Measurements from ENCODE around the gene LDLRAD3.
A peak's percentile ranks its signal among the peaks of the same experiment; 100 is the strongest.

Gene LDLRAD3

GRCh38 chr11:36107547-36107946 lies 163.7 kb downstream of the LDLRAD3 start:
- no peak for DNase-seq

- DNase-seq, result no peak
Measured at GRCh38 chr11:36108881-36109589, 165.2 kb downstream of the LDLRAD3 start.

- no peak for DNase-seq
Measured at GRCh38 chr11:36109590-36109849, 165.7 kb downstream of the LDLRAD3 start.

- no peak for DNase-seq
Measured at GRCh38 chr11:36109850-36110606, 166.2 kb downstream of the LDLRAD3 start.

GRCh38 chr11:36110668-36111410 lies 167.0 kb downstream of the LDLRAD3 start:
- no peak for DNase-seq

GRCh38 chr11:36114095-36114494 lies 170.2 kb downstream of the LDLRAD3 start:
- DNase-seq, result no peak

GRCh38 chr11:36115378-36115801 lies 171.5 kb downstream of the LDLRAD3 start:
- no peak for DNase-seq

- no peak for DNase-seq
Measured at GRCh38 chr11:36116161-36116560, 172.3 kb downstream of the LDLRAD3 start.

- DNase-seq, result no peak
Measured at GRCh38 chr11:36118084-36118483, 174.2 kb downstream of the LDLRAD3 start.

GRCh38 chr11:36119300-36119699 lies 175.4 kb downstream of the LDLRAD3 start:
- no peak for DNase-seq

- no peak for DNase-seq
Measured at GRCh38 chr11:36121054-36121453, 177.2 kb downstream of the LDLRAD3 start.

GRCh38 chr11:36122671-36123070 lies 178.8 kb downstream of the LDLRAD3 start:
- DNase-seq, result no peak

GRCh38 chr11:36123336-36124101 lies 179.7 kb downstream of the LDLRAD3 start:
- no peak for DNase-seq

GRCh38 chr11:36126678-36127077 lies 182.8 kb downstream of the LDLRAD3 start:
- DNase-seq, result no peak

- DNase-seq, result no peak
Measured at GRCh38 chr11:36127550-36127949, 183.7 kb downstream of the LDLRAD3 start.

- no peak for DNase-seq
Measured at GRCh38 chr11:36129955-36130354, 186.1 kb downstream of the LDLRAD3 start.

- peak; percentile 25 for DNase-seq
Measured at GRCh38 chr11:36130401-36130800, 186.5 kb downstream of the LDLRAD3 start.

- peak; percentile 51 for DNase-seq
Measured at GRCh38 chr11:36131721-36132397, 188.0 kb downstream of the LDLRAD3 start.

GRCh38 chr11:36132940-36133339 lies 189.1 kb downstream of the LDLRAD3 start:
- DNase-seq, result no peak

- DNase-seq, result peak; percentile 22
Measured at GRCh38 chr11:36135076-36135475, 191.2 kb downstream of the LDLRAD3 start.

GRCh38 chr11:36139767-36140166 lies 195.9 kb downstream of the LDLRAD3 start:
- DNase-seq, result no peak

Measured in fibroblast of skin of scalp (primary cell).